DMS53 treated with DMSO at 0.1 percent for 48 hours (cell line): ENCODE results near the gene KRTAP2-1.
"Not testable (repeated sequence)": the region's sequence is repeated elsewhere in the genome, so short reads cannot be mapped to it uniquely, and the experiment has no call there.

Source experiments
- DNase-seq: peaks from one replicate; lab custom pipeline; 2025; ENCODE audit not compliant: unreplicated experiment; lab: John Stamatoyannopoulos, UW

The KRTAP2-1 gene

GRCh38 chr17:41058741-41059140, 11.6 kb upstream of the KRTAP2-1 start:
- no peak for DNase-seq

- no peak for DNase-seq
These were observed 10.4 kb upstream of the KRTAP2-1 start for GRCh38 chr17:41057547-41057946.

GRCh38 chr17:41055130-41055529, 8.0 kb upstream of the KRTAP2-1 start, which contains the start of gene KRTAP2-2:
KRTAP2-2 (minus strand) TSS chr17:41055230; CDS start chr17:41055211, 19 bp downstream.
- DNase-seq, result not testable (repeated sequence)

GRCh38 chr17:41054556-41054955, 7.4 kb upstream of the KRTAP2-1 start:
- not testable (repeated sequence) for DNase-seq

GRCh38 chr17:41054025-41054424, 6.9 kb upstream of the KRTAP2-1 start:
- DNase-seq, result no peak

GRCh38 chr17:41052566-41052965, 5.5 kb upstream of the KRTAP2-1 start:
- no peak for DNase-seq

- no peak for DNase-seq
These were observed 2.0 kb upstream of the KRTAP2-1 start for GRCh38 chr17:41049110-41049509.

GRCh38 chr17:41048441-41048840, 1.3 kb upstream of the KRTAP2-1 start:
- no peak for DNase-seq

- no peak for DNase-seq
These were observed 4.2 kb downstream of the KRTAP2-1 start for GRCh38 chr17:41042953-41043352.

- not testable (repeated sequence) for DNase-seq
These were observed 6.1 kb downstream of the KRTAP2-1 start, which contains the start of gene KRTAP1-1 for GRCh38 chr17:41040783-41041571. KRTAP1-1 (minus strand) TSS chr17:41041450; CDS start chr17:41041397, 53 bp downstream.

- no peak for DNase-seq
These were observed 9.2 kb downstream of the KRTAP2-1 start for GRCh38 chr17:41037853-41038350.

GRCh38 chr17:41034346-41034935, 12.7 kb downstream of the KRTAP2-1 start, which contains the start of gene KRTAP1-3:
KRTAP1-3 (minus strand) TSS chr17:41034874; CDS start chr17:41034821, 53 bp downstream.
- not testable (repeated sequence) for DNase-seq

- DNase-seq, result no peak
These were observed 17.4 kb downstream of the KRTAP2-1 start, which contains the start of gene KRTAP1-4 for GRCh38 chr17:41029633-41030245. KRTAP1-4 (minus strand) TSS chr17:41030195; CDS start chr17:41030078, 117 bp downstream.

GRCh38 chr17:41026715-41027471, 20.2 kb downstream of the KRTAP2-1 start, which contains the start of gene KRTAP1-5:
KRTAP1-5 (minus strand) TSS chr17:41027208; CDS start chr17:41027155, 53 bp downstream.
- no peak for DNase-seq

- DNase-seq, result no peak
These were observed 22.4 kb downstream of the KRTAP2-1 start for GRCh38 chr17:41024697-41025096.

- peak; percentile 67 for DNase-seq
These were observed 26.8 kb downstream of the KRTAP2-1 start for GRCh38 chr17:41020336-41020735.

- DNase-seq, result no peak
These were observed 27.7 kb downstream of the KRTAP2-1 start for GRCh38 chr17:41019415-41019814.

- no peak for DNase-seq
These were observed 28.6 kb downstream of the KRTAP2-1 start for GRCh38 chr17:41018541-41018940.

GRCh38 chr17:41016578-41017215, 30.4 kb downstream of the KRTAP2-1 start:
- no peak for DNase-seq

- no peak for DNase-seq
These were observed 31.7 kb downstream of the KRTAP2-1 start for GRCh38 chr17:41015454-41015853.
